ENCODE results near the gene EPS8L2. TPM values are rescaled to one million over a fixed set of nuclear protein-coding genes. Genes with fewer than 3 reads are reported as not detected.

EPS8L2 gene
- total and polyA plus RNA-seq, 2 of the 4 experiments (the other 2 are of a cell fraction): 17.2 to 39.4 TPM

DNA sequence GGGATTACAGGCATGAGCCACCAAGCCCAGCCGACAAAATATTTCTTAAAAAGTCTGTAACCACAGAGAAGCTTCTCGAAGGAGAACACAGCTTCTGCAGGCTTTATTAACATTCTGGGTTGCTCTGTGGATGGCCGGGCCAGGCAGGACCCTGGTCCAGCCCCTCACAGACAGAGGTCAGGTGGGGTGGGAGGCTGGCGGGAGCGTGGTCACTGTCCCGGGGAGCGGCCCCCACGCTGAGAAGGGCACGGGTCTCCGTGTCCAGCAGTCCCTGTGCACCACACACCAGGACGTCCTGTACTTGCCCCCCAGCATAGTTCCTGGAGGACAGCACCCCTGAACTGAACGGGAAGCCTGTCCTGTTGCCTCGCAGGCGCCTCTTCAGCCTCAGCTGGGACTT, 49.6 kb upstream of the EPS8L2 start:
- H3K4me2 ChIP-seq (ENCODE audit: low read depth, low read length): no peak overlapping the region
- no peak overlapping the region for H3K4me3 ChIP-seq (ENCODE audit: insufficient read depth, low read depth, low read length)
- H3K36me3 ChIP-seq (ENCODE audit: control insufficient read depth, insufficient read depth, low read length): peaks cover 23% of the 10 kb centered on the region
- ATAC-seq (ENCODE audit: low read depth) (no peak), DNase-seq (no peak)
- H4K20me1 ChIP-seq (ENCODE audit: insufficient read depth, low read length): peaks cover 3% of the 10 kb centered on the region; the same call in 1 of the 2 replicates
- no TSS peak for BruUV-seq (replicated peaks)
- no peaks in the 10 kb centered on the region; a peak in 1 of 4 replicates for H3K79me1 ChIP-seq (ENCODE audit: low read depth in 1 of 2, low read length in 2 of 2)
- no peak overlapping the region for H2BK5ac ChIP-seq (ENCODE audit: low read depth, low read length, poor library complexity, severe bottlenecking)
- no peak overlapping the region for H2BK15ac ChIP-seq (ENCODE audit: low read depth, low read length)
- H4K91ac ChIP-seq (ENCODE audit: insufficient read depth, low read depth, low read length): no peak overlapping the region
- H3K9me1 ChIP-seq (ENCODE audit: insufficient read depth, low read length): no peaks in the 10 kb centered on the region
- H3K23ac ChIP-seq (ENCODE audit: low read depth, low read length): no peak overlapping the region
- no peaks in the 10 kb centered on the region for H3K27me3 ChIP-seq (ENCODE audit: control insufficient read depth, insufficient read depth, low read length)
- H2AK5ac ChIP-seq (ENCODE audit: low read depth, low read length): no peak overlapping the region
- H3K4ac ChIP-seq (ENCODE audit: low read depth, low read length): no peak overlapping the region
- H4K8ac ChIP-seq (ENCODE audit: low read depth in 2 of 2, low read length in 2 of 2): no peak overlapping the region
- dilution Hi-C loops (cut with HindIII; ENCODE audit: low sequenced_read_pairs, unreplicated experiment): no loop called here
- no peak overlapping the region for H2AK9ac ChIP-seq (replicated peaks; ENCODE audit: low read depth, low read length, poor library complexity)
- H2AFZ ChIP-seq (replicated peaks; ENCODE audit: low read length, poor library complexity): peak overlapping the region; percentile 32
- TF ChIP-seq SMC3 (IDR thresholded peaks at IDR 0.05; ENCODE audit: low read depth, low read length): no peak
- 100% methylated on average over 1 of the region's 14 CpGs; no CpG with 5 or more reads in 1 of the 2 experiments for WGBS, 2 experiments (ENCODE audit: extremely low coverage in 2 of 2, insufficient read length in 1 of 2)
- no peak overlapping the region for H3K27ac ChIP-seq (ENCODE audit: insufficient read depth, low read length)
- H3K56ac ChIP-seq (ENCODE audit: extremely low read depth, insufficient read depth, low read length): no peak overlapping the region
- H3K4me1 ChIP-seq (ENCODE audit: control insufficient read depth, insufficient read depth, low read length): no peaks in the 10 kb centered on the region
- H3K9ac ChIP-seq (ENCODE audit: low read depth, low read length): no peak overlapping the region
- H3K14ac ChIP-seq (replicated peaks; ENCODE audit: low read depth, low read length): no peak overlapping the region
- ChIA-PET POLR2A (ENCODE audit: unreplicated experiment) (no interaction called here), CTCF (no interaction called here)
- H2BK20ac ChIP-seq (ENCODE audit: low read depth, low read length): no peak overlapping the region
- intact Hi-C loops (cut with micrococcal nuclease): no loop called here
- no peaks in the 10 kb centered on the region for H3K9me3 ChIP-seq (ENCODE audit: control insufficient read depth, insufficient read depth, low read length)
- in situ Hi-C loops (cut with MboI; ENCODE audit: low sequenced_read_pairs): no loop called here
- no peak overlapping the region for H2BK120ac ChIP-seq (ENCODE audit: low read depth, low read length)
- H4K5ac ChIP-seq (ENCODE audit: low read depth, low read length): no peak overlapping the region
- H3K18ac ChIP-seq (ENCODE audit: low read depth, low read length): no peak overlapping the region
